HG02840 (cell line): ENCODE results near the gene COPS4.
"Not testable (repeated sequence)": the region's sequence is repeated elsewhere in the genome, so short reads cannot be mapped to it uniquely, and the experiment has no call there.

Experiments used
- ATAC-seq: cut with Tn5 transposase; IDR thresholded peaks from one replicate; pipeline ENCODE4 v1.9.1; 2021; ENCODE audit warnings: mild to moderate bottlenecking, moderate library complexity, moderate number of reproducible peaks; ENCODE audit not compliant: unreplicated experiment, low FRiP score

Gene COPS4

GRCh38 chr4:83075311-83076095 lies 40.5 kb downstream of the COPS4 start:
- no peak for ATAC-seq

- ATAC-seq, result no peak
Measured at GRCh38 chr4:83080561-83080960, 45.6 kb downstream of the COPS4 start.

DNA sequence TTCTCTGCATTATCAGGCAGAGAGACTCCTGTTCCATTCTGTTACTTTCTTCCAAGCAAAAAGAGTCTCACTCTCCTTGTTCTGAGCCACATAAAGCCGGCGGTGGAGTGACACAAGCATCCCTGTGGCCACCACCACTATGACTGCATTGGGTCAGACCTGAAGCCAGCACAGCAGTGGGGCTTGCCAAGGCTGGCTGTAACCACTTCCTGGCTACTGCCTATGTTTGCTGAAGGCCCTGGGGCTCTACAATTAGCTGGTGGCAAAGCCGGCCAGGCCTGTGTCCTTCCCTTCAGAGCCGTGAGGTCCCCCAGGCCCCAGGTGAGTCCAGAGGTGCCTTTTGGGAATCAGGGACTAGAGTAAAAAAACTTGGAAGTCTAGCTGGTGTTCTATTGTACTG lies 47.8 kb downstream of the COPS4 start:
- ATAC-seq, result no peak

DNA sequence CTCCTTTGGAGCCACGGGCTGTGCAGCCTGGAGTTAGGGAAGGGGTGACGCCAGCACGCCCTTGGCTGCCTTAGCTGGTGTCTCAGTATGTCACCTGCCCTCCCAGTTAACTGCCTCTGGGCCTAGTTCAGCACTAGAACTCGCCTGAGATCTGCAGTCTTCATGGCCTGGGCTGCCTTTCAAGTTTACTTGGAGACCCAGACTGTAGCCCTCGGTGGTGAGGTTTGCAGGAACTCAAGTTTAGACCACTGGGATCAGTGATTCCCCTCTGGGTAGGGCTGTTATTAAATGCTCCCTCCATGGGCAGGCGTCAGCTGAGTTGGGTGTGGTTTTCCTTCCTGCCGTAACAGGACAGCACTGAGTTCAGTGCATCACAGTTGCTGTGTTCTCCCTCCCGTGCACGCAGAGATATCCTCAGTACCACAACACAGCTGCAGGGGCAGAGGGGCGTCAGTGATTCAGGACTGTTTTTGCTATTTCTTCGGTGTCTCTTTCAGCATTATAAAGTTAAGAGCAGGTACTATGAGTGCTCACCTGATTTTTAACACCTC lies 49.0 kb downstream of the COPS4 start:
- ATAC-seq, result no peak

DNA sequence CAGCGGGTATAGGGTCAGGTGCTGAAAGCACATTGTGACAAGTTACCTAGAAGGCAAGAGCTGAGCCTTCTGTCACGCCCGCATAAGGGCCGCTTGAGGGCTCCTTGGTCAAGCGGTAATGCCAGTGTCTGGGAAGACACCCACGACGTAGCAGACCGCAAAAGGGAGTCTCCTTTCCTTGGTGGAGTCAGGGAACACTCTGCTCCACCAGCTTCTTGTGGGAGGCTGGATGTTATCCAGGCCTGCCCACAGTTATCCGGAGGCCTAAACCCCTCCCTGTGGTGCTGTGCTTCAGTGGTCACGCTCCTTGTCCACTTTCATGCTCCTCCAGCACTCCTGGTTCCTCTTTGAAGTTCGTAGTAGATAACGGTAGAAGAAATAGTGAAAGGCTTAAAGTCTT lies 50.0 kb downstream of the COPS4 start:
- ATAC-seq, result not testable (repeated sequence)

DNA sequence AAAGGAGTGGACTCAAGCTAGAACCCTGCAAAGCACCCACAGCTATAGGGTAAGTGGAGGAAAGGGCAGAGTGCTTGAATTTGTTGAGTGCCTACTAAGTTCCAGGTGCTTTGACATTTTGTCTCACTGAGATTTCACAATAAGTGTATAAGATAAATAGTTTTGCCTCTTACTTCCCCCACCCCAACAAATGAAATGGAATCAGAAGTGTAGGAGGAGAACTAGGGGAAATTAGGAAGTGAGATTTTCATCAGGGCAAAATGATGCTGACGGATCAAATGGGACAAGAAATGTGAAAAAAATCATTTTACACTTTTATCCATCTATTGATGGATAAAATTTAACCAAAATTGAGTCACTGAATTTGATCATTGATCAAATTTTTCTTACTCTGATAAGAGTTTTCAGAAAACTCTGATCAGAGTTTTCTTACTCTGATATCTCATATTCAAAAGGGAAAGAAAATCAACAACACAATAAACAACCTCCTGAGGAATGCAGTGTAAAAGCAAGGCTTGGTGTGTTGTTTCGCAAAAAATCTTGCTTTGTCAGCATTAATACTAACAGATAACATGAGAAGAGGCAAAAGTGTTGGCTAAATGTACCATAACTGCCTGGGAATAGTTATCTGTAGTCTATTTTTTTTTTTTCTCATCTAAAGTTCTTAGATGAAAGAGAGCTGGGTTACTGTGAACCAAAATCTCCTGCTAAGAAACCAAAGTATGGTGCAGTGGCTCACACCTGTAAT lies 54.6 kb downstream of the COPS4 start:
- no peak for ATAC-seq

DNA sequence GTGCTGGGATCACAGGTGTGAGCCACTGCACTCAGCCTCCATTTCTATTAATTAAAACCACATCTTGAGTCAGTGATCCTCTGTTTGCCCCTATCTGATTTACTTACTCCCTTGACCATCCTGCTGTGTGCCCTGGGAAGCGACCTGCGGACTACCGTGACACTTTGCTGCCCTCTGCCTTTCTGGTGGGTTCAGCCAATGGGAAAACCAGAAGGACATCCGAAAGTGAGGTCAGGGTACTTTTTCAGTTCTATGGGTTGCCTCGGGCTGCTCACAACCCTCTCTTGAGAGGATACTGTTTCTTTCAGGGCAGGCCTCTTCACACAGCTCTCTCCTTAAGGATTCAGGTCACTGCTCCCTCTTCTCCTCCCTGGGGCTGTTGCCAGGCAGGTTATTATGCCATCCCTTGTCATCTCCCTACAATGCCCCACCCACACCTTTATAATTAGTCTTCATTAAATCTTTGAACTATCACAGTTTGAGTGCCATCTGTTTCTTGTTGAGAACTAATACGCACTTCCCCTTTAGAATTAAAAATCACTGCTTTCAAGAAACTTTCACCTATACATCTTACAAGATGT lies 58.2 kb downstream of the COPS4 start:
- no peak for ATAC-seq

GRCh38 chr4:83096397-83096796 lies 61.4 kb downstream of the COPS4 start:
- no peak for ATAC-seq

GRCh38 chr4:83104991-83105390 lies 70.0 kb downstream of the COPS4 start:
- ATAC-seq, result no peak

- ATAC-seq, result no peak
Measured at GRCh38 chr4:83107631-83108030, 72.6 kb downstream of the COPS4 start.

DNA sequence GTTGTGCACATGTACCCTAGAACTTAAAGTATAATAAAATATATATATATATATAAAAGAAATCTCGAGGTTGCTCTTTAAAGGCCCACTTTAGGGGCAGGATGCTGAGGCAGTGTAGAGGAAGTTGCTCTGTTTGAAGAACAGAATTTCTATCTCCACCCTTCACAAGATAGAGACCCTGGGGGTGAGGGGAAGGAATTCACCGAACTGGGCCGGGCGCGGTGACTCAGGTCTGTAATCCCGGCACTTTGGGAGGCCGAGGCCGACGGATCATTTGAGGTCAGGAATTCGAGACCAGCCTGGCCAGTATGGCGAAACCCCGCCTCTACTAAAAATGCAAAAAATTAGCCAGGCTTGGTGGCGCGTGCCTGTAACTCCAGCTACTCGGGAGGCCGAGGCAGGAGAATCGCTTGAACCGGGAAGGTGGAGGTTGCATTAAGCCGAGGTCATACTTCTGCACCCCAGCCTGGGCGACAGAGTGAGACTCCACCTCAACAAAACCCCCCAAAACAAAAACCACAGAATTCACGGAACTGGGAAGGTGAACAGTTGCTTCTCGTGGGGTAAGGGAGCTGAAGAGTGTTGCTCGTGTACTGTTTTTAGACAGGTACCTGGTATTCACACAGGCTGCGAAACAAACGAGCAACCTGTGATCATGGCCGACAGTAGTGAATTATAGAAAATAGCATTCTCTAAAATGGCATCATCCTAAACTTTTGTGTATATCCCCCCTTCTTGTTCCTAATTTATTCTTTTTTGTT lies 73.3 kb downstream of the COPS4 start:
- ATAC-seq, result no peak

GRCh38 chr4:83109480-83110222 lies 74.7 kb downstream of the COPS4 start:
- peak; percentile 22 for ATAC-seq

GRCh38 chr4:83110223-83110945 lies 75.4 kb downstream of the COPS4 start:
- ATAC-seq, result peak; percentile 66

DNA sequence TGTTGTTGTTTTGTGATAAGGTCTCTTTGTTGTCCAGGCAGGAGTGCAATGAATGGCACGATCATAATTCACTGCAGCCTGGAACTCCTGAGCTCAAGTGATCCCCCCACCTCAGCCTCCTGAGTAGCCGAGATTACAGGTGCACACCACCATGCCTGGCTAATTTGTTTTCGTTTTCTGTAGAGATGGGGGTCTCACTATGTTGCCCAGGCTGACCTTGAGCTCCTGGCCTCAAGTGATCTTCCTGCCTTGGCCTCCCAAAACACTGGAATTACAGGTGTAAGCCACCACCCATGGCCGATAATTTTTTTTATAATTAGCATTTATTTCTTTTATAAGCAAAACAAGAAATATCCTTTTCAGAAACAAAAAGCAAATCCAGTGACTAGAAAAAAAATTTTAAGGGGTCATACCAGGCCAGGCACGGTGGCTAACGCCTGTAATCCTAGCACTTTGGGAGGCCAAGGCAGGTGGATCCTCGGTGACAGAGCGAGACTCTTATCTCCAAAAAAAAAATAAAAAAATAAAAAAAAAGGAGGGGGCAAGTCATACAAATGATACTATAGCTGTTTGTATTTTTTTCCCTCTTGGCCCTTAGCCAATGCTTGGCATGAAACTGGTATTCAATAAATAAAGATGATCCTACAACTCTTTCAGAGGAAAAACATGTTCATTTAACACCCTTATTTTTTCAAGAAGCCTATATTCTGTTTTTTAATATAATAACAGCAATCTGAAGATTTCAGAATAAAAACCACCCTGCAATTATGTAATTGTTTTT lies 76.2 kb downstream of the COPS4 start:
- no peak for ATAC-seq

- not testable (repeated sequence) for ATAC-seq
Measured at GRCh38 chr4:83111751-83112141, 76.8 kb downstream of the COPS4 start.

DNA sequence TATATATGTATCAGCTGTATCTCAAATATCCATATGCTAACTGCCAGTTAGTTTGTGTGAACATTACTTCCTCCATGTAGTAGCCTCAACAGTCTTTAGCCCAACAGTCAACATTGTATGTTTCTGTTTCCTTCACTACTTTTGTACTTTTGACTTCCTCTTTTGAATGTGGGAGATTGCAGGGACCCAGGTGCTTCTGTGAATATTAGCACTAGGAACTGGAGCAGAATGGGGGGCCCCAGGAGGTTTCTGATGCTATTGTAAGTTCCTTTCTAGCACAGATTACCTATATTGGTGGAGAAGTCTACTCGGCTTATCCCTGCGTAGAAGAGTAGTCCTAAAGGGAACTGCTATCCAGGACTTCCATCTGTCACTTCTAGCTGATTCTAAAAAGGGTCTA lies 77.2 kb downstream of the COPS4 start:
- no peak for ATAC-seq

- ATAC-seq, result no peak
Measured at GRCh38 chr4:83112678-83113428, 77.9 kb downstream of the COPS4 start.

DNA sequence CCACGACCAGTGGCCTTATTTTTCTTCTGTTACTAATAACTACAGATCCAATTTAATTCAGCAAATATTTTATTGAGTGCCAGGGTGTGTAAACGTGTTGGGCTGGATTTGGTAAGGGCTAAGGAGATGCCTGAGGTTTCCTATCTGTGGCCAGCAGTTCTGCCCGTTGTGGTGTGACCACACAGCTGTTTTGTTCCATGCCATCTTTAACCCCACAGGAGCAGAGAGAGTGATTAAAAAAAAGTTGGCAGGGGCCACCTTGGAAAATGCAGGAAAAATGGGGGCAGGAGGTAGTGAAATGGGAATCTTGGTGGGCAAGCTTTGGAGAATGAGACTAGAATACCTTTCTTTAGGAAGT lies 78.4 kb downstream of the COPS4 start:
- ATAC-seq, result no peak
